H4 (cell line): ENCODE results near the gene NT5C2. TPM values are rescaled to one million over a fixed set of nuclear protein-coding genes. Genes with fewer than 3 reads are reported as not detected.
"Not testable (repeated sequence)": the region's sequence is repeated elsewhere in the genome, so short reads cannot be mapped to it uniquely, and the experiment has no call there.

Experiments
- DNase-seq: peaks from one replicate; pipeline ENCODE4 v3.0.0-alpha.2; 2015; ENCODE audit warnings: low spot score
- total RNA-seq: library from RNA; depleted of rRNA; stranded (reverse); fragments of >200 nt; shearing (Covaris generic); gene quantifications from 2 replicates; pipeline ENCODE4 v1.2.3, GENCODE V29; 2014

The NT5C2 gene
- total RNA-seq, 1 experiment from 2014 or later: 27.3 TPM

DNA sequence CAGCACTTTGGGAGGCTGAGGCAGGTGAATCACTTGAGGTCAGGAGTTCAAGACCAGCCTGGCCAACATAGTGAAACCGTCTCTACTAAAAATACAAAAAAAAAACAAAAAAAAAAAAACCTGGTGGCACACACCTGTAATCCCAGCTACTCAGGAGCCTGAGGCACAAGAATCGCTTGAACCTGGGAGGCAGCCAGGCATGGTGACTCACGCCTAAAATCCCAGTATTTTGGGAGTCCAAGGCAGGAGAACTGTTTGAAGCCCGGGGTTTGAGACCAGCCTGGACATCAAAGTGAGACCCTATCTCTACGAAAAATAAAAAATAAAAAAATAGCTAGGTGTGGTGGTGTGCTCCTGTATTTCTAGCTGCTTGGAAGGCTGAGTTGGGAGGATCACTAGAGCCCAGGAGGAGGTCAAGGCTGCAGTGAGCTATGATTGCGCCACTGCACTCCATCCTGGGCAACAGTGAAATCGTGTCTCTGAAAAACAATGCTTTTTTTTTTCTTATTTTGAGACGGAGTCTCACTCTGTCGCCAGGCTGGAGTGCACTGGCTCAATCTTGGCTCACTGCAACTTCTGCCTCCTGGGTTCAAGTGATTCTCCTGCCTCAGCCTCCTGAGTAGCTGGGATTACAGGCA lies 29.2 kb downstream of the NT5C2 start:
- not testable (repeated sequence) for DNase-seq

DNA sequence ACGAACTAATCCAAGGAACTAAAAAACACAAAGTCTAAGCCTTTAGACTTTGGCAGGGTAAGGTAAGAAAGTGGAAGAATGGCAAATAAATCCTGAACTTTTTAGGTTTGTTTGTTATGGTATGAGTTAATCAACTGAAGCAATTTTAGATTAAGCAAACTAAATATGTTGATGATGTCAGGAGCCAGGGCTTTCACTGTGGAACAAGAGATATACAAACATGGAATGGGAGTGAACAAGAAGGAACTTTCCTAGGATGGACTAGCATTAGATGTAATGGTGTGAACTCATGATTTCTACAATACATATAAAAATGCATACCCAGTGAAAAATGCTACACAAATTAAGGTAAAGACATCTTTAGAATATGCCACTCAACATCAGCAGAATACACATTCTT lies 35.8 kb downstream of the NT5C2 start:
- no peak for DNase-seq

DNA sequence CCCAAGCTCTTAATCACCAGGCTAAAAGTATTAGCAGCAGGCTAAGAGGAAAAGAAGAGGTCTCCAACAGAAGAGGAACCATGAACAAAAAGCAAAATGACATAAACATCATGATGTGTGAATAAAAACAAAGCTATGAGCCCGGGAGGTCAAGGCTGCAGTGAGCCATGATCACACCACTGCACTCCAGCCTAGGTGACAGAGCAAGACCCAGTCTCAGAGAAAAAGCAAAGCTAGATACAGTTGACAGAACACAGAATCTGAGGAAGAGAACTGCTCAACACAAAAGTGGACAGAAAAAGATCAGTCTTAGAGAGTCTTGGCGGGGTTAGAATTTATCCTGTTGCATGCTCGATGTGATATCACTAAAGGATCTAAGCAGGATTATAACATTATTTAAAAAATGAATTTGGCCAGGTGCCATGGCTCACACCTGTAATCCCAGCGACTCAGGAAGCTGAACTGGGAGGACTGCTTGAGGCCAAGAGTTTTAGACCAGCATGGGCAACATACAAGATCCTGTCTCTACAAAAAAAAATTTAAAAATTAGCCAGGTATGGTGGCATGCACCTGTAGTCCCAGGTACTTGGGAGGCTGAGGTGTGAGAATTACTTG lies 37.5 kb downstream of the NT5C2 start:
- no peak for DNase-seq

DNA sequence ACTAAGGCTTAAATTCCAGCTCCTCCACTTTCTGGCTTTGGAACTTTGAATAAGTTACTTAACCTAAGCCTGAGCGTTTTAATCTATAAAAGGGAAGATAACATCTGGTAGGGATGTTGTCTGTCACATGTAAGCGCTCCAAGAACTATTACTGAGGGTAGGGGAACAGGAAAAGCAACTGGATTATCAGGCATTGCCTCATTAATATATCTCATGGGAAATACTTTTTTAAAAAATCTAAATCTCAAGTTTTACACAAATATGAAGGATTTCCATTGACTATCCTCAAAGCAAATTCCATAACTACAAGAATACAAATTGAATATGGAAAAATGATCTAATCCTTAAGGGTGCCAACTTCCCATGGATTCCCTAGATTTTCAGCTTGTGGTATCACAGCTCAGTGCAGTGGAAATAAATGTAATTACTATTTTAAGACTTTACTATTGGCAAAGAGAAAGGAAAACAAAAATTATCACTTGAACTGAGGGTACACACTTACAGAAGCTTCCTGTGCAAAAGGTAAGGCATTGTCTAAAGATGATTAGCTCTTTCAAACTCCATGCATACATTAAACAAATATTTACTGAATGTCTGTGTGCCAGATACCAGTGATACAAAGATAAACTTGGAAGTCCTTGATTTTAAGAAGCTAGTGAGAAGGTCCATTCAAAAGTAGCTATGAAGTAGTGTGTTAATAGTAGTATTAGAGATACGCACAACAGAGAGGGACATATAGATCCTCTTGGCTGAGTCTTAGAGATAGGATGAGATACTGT lies 38.4 kb downstream of the NT5C2 start:
- no peak for DNase-seq

DNA sequence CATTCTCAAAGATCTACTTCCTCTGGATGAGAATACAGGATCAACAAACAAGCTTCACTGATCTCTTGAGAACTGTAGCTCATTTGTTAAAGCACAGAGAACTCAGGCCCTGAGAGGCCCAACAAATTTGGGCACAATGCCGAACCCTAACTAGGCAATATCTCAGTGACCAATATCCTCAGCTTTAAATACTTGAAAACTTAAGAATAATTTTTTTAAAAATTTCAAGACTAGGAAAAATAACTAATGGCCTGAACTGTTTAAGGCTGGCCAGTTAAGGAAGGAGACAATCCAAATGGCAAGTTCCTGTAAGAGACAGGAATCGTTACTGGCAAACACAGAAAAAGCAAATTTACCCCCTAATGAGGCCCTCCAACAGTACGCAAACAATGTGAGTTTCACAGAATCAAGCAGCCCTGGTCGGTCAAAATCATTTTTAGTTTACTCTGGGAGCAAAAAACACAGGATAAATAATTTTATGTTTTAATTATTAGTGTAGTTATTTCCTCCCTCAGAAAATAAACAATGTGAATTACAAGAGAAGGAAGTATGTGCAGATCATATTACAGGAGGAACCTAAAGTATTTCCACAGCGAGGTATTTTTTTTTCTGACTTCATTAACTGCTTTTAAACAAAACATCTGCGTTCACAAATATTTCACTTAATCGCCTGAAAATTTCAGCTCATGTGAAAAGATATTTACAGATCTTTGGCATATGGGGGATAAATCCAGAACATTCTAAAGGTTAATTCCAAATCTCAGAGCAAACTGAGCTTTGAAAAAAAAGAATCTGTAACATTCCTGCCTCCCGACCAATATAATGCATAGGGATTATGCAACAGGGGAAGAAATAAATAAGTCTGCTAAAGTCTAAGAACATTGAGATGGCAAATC lies 39.5 kb downstream of the NT5C2 start:
- peak; percentile 11 for DNase-seq

DNA sequence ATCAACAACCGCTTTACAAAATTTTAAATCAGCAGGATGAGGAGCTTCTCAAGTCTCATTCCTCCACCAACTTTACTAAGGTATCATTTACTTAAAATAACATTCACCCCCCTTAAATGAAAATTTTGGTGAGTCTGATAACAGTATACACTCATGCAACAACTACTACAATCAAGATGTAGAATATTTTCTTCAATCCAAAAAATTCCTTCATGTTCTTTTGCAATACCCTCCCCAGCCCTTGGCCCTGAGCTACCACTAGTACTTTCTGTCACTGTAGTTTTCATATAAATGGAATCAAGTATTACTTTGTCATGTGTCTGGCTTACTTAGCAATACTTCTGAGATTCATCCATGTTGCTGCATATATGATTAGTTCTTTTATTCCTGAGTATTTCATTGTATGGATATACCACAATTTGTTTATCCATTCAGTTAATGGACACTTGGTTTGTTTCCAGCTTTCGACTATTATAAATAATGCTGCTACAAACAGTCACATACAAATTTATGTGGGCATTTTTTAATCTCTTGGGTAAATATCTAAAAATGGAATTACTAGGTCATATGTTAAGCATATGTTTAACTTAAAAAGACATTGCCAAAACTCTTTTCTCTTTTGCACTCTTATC lies 43.0 kb downstream of the NT5C2 start:
- no peak for DNase-seq

DNA sequence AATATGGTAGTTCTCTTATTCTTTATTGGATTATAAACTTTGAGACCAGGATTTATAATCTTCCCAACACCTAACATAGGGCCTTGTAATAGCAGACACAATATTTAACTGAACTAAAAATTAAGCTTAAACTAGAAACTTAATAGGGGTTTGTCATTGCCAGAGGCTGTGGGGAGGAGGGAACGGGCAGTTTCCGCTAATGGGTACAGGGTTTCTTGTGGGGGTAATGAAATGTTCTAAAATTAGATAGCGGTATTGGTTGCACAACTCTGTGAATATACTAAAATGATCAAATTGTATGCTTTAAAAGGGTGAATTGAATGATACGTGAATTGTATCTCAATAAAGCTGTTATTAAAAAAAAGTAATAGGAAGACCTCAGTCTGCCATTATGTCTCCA lies 45.4 kb downstream of the NT5C2 start:
- no peak for DNase-seq

DNA sequence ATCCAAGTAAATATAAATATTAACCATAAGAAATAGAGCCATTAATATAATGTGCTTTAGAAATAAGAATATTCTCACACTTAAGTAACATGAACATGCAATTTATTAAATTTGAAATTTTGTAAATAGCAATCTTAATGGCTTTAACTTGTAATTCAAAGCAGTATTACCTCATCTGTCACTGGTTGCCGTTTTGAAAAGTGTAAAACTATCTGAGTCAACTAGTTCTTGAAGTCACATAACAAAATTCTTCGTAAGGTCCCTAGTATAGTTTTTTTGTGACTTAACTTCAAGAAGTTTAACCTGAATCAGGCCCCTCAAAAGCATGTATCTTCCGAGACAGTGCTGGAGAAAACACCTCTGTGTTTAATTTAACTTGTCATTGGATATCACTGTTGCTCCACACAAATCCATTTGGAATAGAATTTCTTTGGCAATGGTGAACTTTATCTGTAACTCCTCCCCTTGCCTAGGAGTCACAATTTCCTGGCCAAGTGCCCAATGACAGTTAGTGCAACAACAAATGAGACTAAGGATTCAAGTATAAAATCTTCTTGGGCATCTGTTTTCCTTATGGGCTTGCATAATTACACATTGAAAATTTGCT lies 47.1 kb downstream of the NT5C2 start:
- peak; percentile 60 for DNase-seq

DNA sequence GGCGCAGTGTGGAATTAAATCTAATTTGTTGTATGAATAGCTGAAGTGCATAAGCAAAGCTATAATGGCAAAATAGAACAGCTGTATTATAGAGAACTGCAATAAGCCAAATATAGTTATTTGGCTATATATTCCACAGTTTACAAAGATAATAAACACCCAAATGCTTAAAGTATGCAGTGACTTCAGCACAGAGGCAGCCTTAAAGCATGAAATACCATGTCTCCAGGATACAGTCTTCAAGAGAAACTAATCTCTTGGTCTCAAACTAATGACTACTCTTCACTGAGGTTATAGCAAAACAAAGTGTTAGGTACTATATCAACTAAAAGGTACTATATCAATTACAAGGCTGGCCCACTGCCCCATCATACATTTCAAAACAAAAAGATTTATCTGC lies 48.0 kb downstream of the NT5C2 start:
- no peak for DNase-seq

DNA sequence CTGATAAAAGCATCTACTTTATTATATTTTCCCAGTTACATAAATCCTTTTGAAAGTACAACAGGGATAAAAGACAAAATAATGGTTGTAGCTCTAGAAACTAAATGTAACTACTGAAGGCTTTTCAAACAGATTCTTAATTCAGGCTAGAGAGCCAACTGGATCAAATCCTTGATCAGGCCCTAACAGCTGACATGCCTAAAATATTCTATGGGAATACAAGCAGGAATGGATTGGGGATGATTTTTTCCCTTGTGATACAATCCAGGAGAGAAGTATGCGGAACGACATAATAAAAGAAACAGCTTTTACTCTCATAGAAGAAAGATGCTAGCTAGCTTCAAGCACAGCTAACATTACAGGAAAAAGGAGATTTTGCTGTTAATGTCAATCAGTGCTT lies 49.0 kb downstream of the NT5C2 start:
- DNase-seq: no peak

DNA sequence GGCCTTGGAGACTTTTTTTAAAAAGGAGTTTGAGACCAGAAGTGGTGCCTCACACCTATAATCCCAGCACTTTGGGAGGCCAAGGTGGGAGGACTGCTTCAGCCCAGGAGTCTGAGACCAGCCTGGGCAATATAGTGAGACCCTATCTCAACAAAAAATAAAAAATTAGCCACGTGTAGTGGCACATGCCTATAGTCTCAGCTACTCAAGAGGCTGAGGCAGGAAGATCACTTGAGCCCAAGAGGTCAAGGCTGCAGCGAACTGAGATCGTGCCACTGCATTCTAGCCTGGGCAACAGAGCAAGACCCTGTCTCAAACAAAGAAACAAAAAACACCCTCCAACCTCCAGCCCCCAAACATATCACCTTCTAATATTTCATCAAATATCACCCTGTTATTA lies 49.4 kb downstream of the NT5C2 start:
- DNase-seq: not testable (repeated sequence)

DNA sequence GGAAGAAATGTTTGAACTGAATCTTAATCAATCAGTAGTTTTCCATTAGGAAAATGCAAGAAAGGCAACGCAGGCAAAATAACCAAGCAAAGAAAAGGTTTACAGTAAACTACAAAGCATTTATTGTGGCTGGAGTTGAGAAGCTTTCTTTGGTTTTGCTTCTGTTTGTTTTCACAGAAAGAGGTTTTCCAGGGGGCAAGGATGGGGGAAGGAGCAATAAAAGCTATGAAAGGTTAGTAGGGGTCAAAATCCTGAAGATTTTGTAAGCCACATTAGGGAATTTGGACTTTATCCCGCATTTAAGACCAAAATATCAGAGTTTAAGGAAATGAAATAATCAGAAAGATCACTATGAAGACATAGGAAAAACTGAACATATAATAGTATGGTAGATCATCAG lies 51.1 kb downstream of the NT5C2 start:
- no peak for DNase-seq

DNA sequence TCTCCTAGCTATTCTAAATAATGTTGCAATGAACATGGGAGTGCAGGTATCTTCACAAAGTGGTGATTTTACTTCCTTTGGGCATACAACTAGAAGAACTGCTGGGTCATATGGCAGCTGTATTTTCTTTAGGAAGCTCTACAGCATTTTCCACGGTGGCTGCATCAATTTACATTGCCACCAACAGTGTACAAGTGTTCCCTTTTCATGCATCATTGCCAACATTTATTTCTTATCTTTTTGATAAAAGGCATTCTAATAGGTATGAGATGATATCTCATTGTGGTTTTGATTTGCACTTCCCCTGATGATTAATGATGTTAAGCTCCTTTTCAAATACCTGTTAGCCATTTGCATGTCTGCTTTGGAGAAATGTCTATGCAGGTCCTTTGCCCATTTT lies 52.6 kb downstream of the NT5C2 start:
- no peak for DNase-seq

DNA sequence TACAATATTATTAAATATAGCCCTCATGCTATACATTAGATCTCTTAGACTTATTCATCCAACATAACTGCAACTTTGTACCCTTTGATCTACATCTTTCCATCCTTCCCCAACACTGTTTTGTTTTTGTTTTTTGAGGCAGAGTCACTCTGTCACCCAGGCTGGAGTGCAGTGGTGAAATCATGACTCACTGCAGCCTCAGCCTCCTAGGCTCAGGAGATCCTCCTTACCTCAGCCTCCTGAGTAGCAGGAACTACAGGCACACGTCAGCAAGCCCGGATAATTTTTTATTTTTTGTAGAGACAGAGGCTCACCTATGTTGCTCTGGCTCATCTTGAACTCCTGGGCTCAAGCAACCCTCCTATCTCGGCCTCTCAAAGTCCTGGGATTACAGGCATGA lies 53.3 kb downstream of the NT5C2 start:
- no peak for DNase-seq

DNA sequence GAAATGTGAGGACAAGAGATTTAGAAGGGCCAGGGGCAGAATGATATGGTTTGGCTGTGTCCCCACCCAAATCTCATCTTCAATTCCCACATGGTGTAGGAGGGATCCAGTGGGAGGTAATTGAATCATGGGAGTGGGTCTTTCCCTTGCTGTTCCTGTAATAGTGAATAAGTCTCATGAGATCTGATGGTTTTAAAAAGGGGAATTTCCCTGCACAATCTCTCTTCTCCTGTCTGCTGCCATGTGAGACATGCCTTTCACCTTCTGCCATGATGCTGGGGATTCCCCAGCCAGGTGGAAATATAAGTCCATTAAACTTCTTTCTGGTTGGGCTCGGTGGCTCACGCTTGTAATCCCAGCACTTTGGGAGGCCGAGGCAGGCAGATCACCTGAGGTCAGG lies 57.9 kb downstream of the NT5C2 start:
- DNase-seq: not testable (repeated sequence)

DNA sequence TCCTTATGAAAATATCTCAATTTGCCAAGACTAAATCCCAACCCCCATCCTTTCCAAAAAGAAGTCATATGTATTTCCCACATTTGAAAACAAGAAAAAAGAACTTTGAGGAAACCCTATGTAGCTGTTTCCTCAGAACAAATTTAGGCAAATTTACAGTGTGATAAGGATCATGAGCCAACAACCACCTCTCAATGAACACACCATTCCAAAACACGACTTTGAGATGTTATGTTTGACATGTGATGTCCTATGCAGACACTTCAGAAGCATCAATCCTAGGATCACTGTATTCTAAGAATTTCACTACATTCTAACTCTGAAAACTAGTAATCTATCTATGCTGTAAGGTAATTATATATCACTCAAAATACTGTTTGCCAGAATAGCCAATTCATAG lies 62.2 kb downstream of the NT5C2 start:
- DNase-seq: no peak

DNA sequence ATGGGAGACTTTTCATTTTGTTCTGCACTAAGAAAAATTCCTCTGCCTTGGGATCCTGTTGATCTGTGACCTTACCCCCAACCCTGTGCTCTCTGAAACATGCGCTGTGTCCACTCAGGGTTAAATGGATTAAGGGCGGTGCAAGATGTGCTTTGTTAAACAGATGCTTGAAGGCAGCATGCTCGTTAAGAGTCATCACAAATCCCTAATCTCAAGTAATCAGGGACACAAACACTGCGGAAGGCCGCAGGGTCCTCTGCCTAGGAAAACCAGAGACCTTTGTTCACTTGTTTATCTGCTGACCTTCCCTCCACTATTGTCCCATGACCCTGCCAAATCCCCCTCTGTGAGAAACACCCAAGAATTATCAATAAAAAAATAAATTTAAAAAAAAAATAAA lies 62.9 kb downstream of the NT5C2 start:
- DNase-seq: not testable (repeated sequence)

DNA sequence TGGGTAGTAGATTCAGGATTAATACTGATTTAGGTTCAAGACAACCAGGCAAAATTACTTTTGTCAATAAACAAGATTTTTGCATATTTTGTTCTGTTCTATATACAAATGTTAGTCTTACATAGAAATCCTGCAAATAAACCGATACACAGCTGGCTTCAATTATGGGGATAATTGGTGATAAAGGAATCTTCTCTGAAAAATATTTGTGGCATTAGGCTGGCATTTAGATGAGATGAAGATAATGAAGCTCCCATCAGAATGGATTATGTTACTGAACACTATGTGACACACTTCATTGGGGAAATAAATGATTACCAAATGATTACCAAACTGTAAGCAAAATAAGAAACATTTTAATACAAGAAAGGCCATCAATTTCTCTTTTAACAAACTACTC lies 65.8 kb downstream of the NT5C2 start:
- no peak for DNase-seq

DNA sequence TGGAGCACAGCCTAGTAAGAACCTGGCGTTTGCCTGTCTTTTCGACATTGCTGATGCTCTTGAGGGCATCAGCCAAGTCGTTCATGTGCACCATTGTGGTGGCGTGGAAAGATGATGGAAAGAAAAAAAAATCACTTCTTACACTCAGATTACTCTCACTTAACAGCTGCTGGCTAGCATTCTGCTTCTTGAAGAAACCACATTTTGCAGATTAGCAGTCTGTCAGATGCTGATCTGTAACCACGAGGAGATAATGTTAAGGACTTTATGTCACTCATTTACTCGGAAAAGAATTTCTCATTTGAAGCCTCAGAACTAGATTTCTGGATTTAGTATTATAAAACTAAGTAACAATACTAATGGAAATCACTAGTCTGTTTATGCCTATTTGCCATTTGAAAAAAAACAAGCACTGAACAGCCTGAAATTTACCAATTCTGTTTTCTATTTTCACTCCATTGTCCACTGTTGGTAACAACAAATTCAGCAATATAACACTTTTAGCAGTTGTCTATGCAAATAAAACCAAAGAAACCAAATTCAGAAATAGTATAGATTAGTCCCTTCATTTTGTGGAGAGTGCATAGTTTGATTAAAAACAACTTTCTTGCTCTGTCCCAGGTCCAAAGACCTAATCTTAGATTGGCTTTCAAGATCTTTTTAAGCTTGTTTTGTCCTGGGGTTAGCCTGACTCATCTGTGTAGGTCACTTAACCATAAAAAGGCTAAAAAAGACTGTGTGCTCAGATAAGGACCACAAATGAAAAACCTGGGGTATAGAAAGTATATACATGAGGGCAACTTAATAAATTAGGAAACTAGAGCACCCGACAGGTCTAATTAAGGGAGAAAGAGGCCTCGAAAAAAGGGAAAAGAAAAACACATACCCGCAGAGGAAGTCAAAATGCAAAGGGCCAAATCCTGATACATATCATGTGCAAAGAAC lies 67.5 kb downstream of the NT5C2 start:
- no peak for DNase-seq
